ENCODE results near the gene FAM222B.

DNA sequence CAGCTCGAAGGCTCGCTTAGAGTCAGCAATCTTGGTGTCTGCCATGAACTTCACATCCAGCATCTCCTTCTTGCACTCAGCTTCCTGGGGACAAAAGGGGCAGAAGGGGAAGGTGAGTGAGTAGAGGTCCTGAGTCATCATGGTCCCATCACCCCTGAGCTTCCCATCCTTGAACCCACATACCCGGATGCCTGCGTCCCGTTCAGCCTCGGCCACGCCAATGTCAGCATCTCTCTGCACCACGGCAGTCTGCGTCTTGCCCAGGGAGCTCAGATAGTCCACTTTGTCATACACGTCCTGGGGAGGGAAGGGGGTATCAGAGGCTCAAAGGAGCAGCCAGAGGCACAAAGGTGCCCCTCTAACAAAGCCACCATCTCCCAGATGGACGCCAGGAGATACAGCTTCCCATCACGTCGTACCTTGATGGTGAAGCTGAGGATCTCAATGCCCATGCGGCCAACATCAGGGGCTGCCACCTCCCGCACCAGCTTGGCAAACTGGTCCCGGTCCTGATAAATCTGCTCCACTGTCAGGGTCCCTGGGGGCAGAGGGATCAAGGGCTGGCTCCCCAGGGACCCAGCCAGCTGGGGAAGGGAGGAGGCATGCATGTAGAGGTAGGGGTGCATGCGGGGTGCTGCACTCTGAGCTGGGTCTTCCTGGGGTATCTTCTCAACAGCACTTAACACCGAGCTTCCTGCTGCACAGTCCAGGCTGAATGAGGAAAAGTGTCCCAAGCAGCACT, 39.7 kb upstream of the FAM222B start:
- TF ChIP-seq, protein P1, sequence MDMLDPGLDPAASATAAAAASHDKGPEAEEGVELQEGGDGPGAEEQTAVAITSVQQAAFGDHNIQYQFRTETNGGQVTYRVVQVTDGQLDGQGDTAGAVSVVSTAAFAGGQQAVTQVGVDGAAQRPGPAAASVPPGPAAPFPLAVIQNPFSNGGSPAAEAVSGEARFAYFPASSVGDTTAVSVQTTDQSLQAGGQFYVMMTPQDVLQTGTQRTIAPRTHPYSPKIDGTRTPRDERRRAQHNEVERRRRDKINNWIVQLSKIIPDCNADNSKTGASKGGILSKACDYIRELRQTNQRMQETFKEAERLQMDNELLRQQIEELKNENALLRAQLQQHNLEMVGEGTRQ (IDR thresholded peaks at IDR 0.05; ENCODE audit: low read depth, low read length), result no peak
- TF ChIP-seq POLR2A (IDR thresholded peaks at IDR 0.05; ENCODE audit: low read depth, low read length), result no peak
- TF ChIP-seq, protein P2, sequence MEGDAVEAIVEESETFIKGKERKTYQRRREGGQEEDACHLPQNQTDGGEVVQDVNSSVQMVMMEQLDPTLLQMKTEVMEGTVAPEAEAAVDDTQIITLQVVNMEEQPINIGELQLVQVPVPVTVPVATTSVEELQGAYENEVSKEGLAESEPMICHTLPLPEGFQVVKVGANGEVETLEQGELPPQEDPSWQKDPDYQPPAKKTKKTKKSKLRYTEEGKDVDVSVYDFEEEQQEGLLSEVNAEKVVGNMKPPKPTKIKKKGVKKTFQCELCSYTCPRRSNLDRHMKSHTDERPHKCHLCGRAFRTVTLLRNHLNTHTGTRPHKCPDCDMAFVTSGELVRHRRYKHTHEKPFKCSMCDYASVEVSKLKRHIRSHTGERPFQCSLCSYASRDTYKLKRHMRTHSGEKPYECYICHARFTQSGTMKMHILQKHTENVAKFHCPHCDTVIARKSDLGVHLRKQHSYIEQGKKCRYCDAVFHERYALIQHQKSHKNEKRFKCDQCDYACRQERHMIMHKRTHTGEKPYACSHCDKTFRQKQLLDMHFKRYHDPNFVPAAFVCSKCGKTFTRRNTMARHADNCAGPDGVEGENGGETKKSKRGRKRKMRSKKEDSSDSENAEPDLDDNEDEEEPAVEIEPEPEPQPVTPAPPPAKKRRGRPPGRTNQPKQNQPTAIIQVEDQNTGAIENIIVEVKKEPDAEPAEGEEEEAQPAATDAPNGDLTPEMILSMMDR (conservative IDR thresholded peaks at IDR 0.05; ENCODE audit: low read depth, low read length), result no peak
- no peak for TF ChIP-seq MAFK (IDR thresholded peaks at IDR 0.05; ENCODE audit: low read depth, low read length)
- no peak for TF ChIP-seq RAD21 (IDR thresholded peaks at IDR 0.05; ENCODE audit: low read length)
- no peak for TF ChIP-seq MXI1 (IDR thresholded peaks at IDR 0.05; ENCODE audit: borderline replicate concordance, low read depth, low read length)
- TF ChIP-seq NFE2L2 (IDR thresholded peaks at IDR 0.05; ENCODE audit: low read depth, low read length), result no peak
- no peak for TF ChIP-seq RCOR1 (IDR thresholded peaks at IDR 0.05; ENCODE audit: insufficient replicate concordance, low read length)

All from IMR-90 (cell line).